ENCODE measurements around the gene CDH11. TPM values are rescaled to one million over a fixed set of nuclear protein-coding genes. Genes with fewer than 3 reads are reported as not detected.

Gene CDH11
- total RNA-seq, 1 donor from 2014 or later = 7.3 TPM

DNA sequence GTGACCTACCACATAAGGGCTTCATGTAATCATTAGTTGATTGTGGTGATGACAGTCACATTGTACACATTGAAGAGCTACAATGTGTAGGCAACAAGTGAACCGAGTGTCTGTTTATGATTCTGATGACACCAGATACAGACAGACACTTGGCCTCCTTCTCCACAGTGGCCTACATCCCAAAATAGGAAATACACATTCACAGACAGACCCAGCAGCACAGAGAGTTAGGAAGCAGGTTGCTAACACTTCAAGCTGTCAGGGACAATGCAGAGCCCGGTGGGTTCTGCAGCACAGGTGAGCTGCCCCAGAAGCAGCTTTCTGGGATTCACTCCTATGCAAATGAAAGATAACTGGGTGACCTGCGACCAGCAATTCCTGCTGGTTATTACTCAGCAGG lies 72.2 kb downstream of the CDH11 start:
- intact Hi-C loops (cut with micrococcal nuclease) = no loop called here
- ATAC-seq (no peak), DNase-seq (no peak)

DNA sequence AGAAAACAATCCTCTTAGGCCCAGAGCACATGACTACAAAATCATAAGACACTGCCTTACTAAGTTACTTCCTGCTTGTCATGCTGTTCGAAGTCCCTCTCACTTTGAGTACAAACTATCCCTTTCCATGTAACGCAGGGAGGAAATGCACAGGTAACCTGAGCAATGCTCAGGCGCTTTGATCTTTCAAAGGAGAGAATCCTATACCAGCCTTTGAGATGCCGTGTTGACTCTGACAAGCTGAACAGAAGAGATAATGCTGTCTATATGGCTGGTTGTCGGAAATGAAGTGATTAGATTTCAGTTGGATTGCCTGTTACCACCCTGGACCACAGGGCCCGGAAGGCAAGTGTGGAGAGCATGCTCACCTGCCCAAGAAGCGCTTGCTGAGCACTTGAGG lies 75.9 kb downstream of the CDH11 start:
- ATAC-seq (no peak), DNase-seq (no peak)
- intact Hi-C loops (cut with micrococcal nuclease) = no loop called here

- intact Hi-C loops (cut with micrococcal nuclease) = no loop called here
- ATAC-seq = no peak
- no peak for DNase-seq
Measured at GRCh38 chr16:65044873-65045272, 77.0 kb downstream of the CDH11 start.

GRCh38 chr16:65044026-65044425 lies 77.8 kb downstream of the CDH11 start:
- intact Hi-C loops (cut with micrococcal nuclease) = no loop called here
- ATAC-seq (no peak), DNase-seq (no peak)

DNA sequence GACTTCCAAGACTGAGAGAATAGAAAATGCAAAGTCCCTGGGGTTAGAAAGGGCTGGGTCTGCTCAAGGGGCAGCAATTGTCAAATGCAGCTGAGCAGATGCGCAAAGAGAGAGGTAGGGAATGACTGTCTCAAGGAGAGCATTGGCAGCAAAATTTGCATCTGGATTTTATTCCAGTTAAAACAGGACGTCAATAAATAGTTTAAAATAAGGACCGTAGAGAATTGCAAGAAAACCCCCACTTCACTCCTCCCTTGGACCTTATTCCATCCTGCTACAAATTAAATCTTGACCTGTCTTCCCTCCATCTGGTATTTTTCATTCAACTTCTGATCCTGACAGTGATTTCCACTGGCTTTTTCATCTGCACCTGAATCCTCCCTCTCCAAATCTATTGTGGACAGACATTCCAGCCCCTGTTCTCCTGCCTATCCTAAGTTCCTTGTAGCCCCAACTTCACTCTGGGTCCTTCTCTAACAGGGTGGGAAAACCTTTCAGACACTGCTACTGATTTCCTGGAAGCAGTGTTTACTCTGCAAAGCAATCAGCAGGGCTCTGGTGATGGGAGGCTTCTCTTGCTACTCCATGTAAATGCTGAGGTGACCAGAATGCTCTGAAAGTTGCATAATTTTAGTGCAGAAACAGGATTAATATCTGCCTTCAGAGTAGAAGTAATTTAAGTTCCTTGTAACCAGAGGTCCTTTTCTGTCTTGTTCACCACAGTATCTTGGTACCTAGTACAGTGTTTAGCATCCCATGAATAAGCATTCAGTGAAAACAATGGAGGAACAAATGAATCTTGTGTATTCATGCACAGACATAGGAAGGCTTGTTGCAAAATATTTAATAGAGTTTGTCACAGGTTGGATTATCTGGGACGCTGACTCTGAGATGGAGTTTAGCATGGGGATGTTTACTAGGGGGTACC lies 79.2 kb downstream of the CDH11 start:
- intact Hi-C loops (cut with micrococcal nuclease) = no loop called here
- DNase-seq (no peak), ATAC-seq (no peak)

- DNase-seq (no peak), ATAC-seq (no peak)
- intact Hi-C loops (cut with micrococcal nuclease) = no loop called here
Measured at GRCh38 chr16:65041667-65042066, 80.2 kb downstream of the CDH11 start.

- ATAC-seq (no peak), DNase-seq (no peak)
- intact Hi-C loops (cut with micrococcal nuclease) = no loop called here
Measured at GRCh38 chr16:65038100-65038499, 83.8 kb downstream of the CDH11 start.

DNA sequence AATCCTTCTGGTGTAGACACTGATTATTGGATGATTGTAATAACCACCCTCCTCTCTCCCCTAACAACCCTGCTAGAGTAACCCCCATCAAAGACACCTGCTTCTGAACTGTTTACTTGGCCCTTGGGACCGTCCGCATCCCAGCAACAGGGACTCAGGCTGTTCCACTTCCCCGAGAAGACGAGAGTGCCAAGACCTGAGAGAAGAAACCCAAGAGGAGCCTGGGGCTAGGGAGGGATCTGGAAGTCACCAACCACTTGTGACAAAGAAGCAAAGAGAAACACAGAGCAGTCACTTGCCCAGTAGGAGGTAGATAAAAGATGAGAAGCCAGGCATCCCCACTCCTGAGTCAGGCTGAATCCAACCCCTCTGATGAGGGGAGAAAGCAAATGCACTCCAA lies 84.3 kb downstream of the CDH11 start:
- intact Hi-C loops (cut with micrococcal nuclease) = no loop called here
- DNase-seq (no peak), ATAC-seq (no peak)

DNA sequence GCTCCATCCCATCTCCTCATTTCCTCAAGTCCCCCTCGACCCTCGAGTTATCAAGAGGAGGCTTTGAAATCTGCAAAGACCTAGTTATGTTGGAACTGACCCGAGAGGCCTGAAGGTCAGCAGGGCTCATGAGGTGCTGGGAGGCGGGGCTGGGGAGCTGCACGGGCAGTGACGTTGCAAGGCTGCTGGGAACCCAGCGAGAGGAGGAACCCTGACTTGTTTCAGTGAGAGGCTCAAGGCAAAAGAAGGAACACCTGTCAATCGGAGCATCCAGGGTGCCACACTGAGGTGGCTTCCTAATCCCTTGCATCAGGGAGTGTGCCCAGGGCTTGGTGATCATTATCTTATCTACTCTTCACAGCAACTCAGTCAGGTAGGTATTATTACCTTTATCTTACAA lies 86.9 kb downstream of the CDH11 start:
- DNase-seq (no peak), ATAC-seq (no peak)

GRCh38 chr16:65032387-65032786 lies 89.5 kb downstream of the CDH11 start:
- DNase-seq (no peak), ATAC-seq (no peak)
- intact Hi-C loops (cut with micrococcal nuclease) = no loop called here

More for the DNA sequence above, 86.9 kb downstream of the CDH11 start:
- intact Hi-C loops (cut with micrococcal nuclease) = no loop called here

GRCh38 chr16:65024767-65025178 lies 97.1 kb downstream of the CDH11 start:
- intact Hi-C loops (cut with micrococcal nuclease) = no loop called here
- ATAC-seq (no peak), DNase-seq (no peak)

DNA sequence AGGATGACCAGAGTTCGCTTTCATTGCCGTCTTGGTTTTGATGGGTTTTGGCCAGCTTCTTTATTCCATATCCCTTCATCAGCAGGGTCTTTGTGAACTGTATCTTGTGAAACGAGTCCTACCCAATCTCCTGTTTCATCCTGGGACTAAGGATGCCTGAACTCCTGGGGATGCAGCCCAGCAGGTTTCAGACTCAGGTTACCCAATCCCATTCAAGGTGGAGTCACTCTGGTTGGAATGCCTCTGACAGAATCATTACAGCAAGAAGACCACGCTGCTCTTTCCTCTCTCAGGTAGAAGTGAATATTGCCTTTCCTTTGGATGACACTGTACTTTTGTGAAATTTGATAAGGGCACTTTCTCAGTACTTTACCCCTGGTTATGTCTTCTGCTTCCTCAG lies 98.1 kb downstream of the CDH11 start:
- intact Hi-C loops (cut with micrococcal nuclease) = no loop called here
- DNase-seq = no peak
- ATAC-seq = no peak

DNA sequence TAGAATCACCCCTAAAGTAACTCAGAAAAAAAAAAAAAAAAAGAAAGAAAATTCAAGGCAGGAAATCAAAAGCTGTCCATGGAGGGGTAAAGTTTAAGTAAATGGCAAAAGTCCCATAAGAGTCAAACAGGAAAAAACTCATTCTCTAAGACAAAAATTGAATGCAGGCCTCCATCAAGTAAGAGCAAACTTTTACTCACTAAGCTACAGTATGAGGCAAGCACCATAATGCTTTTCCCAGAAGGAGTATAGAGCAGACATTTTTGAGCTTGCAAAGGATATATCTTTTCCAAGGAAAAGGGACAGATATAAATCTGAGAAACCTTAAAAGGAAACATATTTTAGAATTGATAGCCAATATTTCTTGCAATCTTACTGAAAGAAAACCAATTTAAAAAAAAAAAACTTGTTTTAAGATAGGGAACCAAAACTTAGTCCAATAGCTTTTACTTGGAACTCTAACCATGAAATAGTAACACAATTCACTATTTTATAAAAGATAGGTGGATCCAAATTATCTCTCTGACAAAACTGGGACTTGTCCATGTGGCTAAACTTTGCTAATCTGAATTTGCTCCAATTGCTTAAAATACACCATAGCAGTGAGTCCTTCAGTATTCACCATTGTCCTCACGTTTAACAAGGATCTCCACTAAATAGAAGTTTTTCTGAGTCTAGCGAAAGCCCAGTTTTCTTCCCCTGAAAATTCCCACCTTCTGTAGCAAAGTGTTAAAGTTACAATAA lies 99.8 kb downstream of the CDH11 start:
- no peak for DNase-seq
- ATAC-seq = no peak
- intact Hi-C loops (cut with micrococcal nuclease) = no loop called here

- intact Hi-C loops (cut with micrococcal nuclease) = no loop called here
- no peak for ATAC-seq
- no peak for DNase-seq
Measured at GRCh38 chr16:65016754-65017153, 105.1 kb downstream of the CDH11 start.

DNA sequence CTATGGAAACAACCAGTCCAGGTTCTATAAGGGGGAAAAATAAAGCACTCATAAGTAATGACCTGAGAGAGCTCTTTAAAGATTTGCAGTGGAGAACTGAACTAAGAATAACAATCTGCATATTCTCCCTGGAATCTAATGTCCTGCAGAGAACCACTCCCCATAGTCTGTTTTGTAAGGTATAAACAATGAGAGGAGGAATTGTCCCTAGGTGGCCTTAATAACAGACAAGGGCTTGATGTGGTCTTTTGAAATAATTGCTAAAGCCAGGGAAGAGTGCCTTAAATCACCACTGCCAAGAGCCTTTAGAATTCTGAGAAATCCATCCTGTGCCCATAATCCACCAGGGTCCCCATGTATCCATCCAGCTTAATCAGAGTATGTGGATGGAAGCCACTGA lies 106.3 kb downstream of the CDH11 start:
- ATAC-seq (no peak), DNase-seq (no peak)
- intact Hi-C loops (cut with micrococcal nuclease) = no loop called here

DNA sequence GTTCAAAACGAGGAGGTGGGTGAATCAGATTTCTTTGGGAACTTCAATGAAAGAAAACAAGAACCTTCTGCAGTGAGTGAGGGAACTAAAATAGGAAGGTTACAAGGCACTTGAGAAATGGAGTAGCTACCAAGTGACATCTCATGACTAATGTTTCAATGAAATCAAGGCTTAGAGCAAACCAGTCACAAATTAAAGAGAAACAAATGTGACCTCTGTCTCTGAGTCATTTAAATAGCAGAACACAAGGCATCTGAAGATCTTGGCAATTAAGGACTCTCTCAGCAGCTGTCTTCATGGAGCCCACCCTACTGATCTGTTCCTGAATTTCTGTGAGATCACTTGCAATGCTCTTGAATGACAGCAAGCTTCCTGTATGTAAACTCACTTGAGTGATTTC lies 109.5 kb downstream of the CDH11 start:
- DNase-seq (no peak), ATAC-seq (no peak)
- intact Hi-C loops (cut with micrococcal nuclease) = no loop called here

GRCh38 chr16:65010125-65010524 lies 111.7 kb downstream of the CDH11 start:
- DNase-seq = no peak
- no peak for ATAC-seq
- intact Hi-C loops (cut with micrococcal nuclease) = no loop called here

GRCh38 chr16:65005696-65006095 lies 116.2 kb downstream of the CDH11 start:
- DNase-seq (no peak), ATAC-seq (no peak)
- intact Hi-C loops (cut with micrococcal nuclease) = no loop called here

GRCh38 chr16:65004570-65004969 lies 117.3 kb downstream of the CDH11 start:
- intact Hi-C loops (cut with micrococcal nuclease) = no loop called here
- DNase-seq = no peak
- ATAC-seq = no peak

DNA sequence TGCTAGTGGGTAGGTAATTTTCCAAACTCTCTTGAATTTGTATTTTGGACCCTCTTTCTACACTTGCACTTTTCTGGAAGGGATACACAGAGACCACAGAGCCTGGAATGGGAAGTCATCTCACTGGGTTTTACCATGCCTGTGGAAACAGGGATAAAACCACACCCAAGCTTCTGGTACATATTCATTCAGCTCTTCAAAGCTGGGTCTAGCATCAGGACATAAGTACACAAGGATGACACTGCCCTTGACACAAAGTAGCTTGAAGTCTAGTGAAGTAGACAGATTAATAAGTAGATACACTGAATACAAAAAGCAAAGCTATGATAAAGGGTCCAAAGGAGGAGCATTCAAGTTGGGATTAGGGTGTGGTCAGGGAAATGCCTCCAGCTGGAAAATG lies 118.2 kb downstream of the CDH11 start:
- no peak for DNase-seq
- intact Hi-C loops (cut with micrococcal nuclease) = no loop called here
- ATAC-seq = no peak

DNA sequence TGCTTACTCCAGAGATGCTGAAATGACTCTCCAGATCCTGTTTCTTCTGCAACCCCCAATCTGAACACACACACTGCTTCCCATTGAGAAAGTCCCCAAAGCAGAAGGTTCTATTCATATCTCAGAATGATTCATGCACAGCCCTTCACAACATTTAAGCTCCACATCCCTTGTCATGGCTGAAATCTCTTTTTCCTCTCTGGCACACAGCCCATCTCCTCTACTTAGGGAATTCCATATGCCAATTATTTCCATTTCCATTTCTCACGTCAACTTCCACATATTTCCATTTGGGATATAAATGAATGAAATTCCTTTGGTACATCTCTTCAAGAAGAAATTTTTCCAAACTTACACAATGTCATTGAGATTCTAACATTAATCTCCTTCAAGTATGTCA lies 119.6 kb downstream of the CDH11 start:
- DNase-seq = no peak
- no peak for ATAC-seq
- intact Hi-C loops (cut with micrococcal nuclease) = no loop called here

All from left ventricle myocardium superior (tissue), 1 donor.